ENCODE results near the gene ESD. TPM values are rescaled to one million over a fixed set of nuclear protein-coding genes. Genes with fewer than 3 reads are reported as not detected.

The ESD gene
- total and polyA plus RNA-seq, 2 donors (not counting 3 experiments of a cell fraction or from before 2014, with no cell fraction given), result 45.3 to 81.1 TPM

DNA sequence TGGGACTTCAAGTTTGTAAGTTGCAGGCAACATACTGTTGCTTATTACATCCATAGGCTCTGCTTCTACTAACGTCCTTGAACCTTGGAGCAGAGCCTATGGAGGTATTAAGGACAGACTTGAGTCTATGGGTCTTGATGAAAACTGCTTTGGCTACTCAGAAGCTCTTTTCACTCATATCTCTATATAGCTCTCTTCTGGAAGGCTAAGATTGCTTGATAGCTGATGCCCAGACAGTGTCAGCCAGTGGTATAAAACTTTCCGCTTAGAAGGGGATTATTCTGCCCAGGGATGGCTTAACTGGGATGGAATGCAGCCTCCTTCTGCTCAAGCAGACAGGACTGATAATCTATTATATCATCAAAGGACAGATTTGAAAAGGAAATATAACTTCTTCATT, 25.6 kb upstream of the ESD start:
- H3K9me3 ChIP-seq (replicated peaks; ENCODE audit: control insufficient read depth, insufficient read depth, low read length), result no peaks in the 10 kb centered on the region
- DNase-seq (ENCODE audit: low read depth, low spot score) (no peak), FAIRE-seq (no peak)
- H3K27ac ChIP-seq (ENCODE audit: insufficient read depth, low read depth, low read length), result no peak overlapping the region
- H3K79me2 ChIP-seq (ENCODE audit: control insufficient read depth, insufficient read depth, low read length), result no peaks in the 10 kb centered on the region
- H3K9ac ChIP-seq (replicated peaks; ENCODE audit: extremely low read depth, insufficient read depth, low read length), result no peak overlapping the region
- no peaks in the 10 kb centered on the region for H3K9me1 ChIP-seq (replicated peaks; ENCODE audit: control insufficient read depth, extremely low read depth, insufficient read depth, low read length)
- intact Hi-C loops (cut with micrococcal nuclease) (no loop called here), dilution Hi-C loops (cut with MboI; ENCODE audit: extremely low pct_ligation_motif_present, low sequenced_read_pairs) (no loop called here)
- H3K36me3 ChIP-seq (ENCODE audit: control insufficient read depth in 2 of 2, extremely low read depth in 1 of 2, insufficient read depth in 2 of 2, low read length in 2 of 2), result no peaks in the 10 kb centered on the region
- TF ChIP-seq GATA2 (IDR thresholded peaks at IDR 0.05; ENCODE audit: insufficient read depth, insufficient read length, low read depth, low read length) (no peak), MYC (IDR thresholded peaks at IDR 0.05; ENCODE audit: low read depth, low read length) (no peak), POLR2AphosphoS5 (IDR thresholded peaks at IDR 0.05; ENCODE audit: insufficient read depth, low read depth, low read length) (no peak), POLR2A (IDR thresholded peaks at IDR 0.05; ENCODE audit: low read depth, low read length) (no peak), FOS (IDR thresholded peaks at IDR 0.05; ENCODE audit: borderline replicate concordance, insufficient read depth, low read length) (no peak), JUN (IDR thresholded peaks at IDR 0.05; ENCODE audit: borderline replicate concordance, insufficient read depth, insufficient read length, low read depth) (no peak), EZH2 (IDR thresholded peaks at IDR 0.05; ENCODE audit: borderline replicate concordance, low read depth, low read length, severe bottlenecking) (no peak)
- TF ChIP-seq, protein P1, sequence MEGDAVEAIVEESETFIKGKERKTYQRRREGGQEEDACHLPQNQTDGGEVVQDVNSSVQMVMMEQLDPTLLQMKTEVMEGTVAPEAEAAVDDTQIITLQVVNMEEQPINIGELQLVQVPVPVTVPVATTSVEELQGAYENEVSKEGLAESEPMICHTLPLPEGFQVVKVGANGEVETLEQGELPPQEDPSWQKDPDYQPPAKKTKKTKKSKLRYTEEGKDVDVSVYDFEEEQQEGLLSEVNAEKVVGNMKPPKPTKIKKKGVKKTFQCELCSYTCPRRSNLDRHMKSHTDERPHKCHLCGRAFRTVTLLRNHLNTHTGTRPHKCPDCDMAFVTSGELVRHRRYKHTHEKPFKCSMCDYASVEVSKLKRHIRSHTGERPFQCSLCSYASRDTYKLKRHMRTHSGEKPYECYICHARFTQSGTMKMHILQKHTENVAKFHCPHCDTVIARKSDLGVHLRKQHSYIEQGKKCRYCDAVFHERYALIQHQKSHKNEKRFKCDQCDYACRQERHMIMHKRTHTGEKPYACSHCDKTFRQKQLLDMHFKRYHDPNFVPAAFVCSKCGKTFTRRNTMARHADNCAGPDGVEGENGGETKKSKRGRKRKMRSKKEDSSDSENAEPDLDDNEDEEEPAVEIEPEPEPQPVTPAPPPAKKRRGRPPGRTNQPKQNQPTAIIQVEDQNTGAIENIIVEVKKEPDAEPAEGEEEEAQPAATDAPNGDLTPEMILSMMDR (IDR thresholded peaks at IDR 0.05; ENCODE audit: extremely low read depth in 1 of 2, insufficient read depth in 1 of 2, low read depth in 1 of 2, low read length in 2 of 2), result no peak
- TF ChIP-seq, protein P2, sequence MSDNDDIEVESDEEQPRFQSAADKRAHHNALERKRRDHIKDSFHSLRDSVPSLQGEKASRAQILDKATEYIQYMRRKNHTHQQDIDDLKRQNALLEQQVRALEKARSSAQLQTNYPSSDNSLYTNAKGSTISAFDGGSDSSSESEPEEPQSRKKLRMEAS (IDR thresholded peaks at IDR 0.05; ENCODE audit: insufficient read depth, insufficient read length), result no peak
- no peak overlapping the region for H3K4me2 ChIP-seq (ENCODE audit: insufficient read depth, low read length)
- BruUV-seq (replicated peaks), result no TSS peak
- ChIA-PET POLR2A (no interaction called here), CTCF (interaction anchor here (1.3 kb wide), 1 partner anchor 9 kb away, joined by 8 read pairs; no protein-coding TSS in a partner anchor)
- H3K4me1 ChIP-seq (ENCODE audit: control insufficient read depth, extremely low read depth, insufficient read depth, low read length), result no peaks in the 10 kb centered on the region
- H3K4me3 ChIP-seq (replicated peaks in 1 of 3; ENCODE audit: insufficient read depth in 1 of 3, low read depth in 1 of 3, low read length in 3 of 3), result no peak overlapping the region
- no peaks in the 10 kb centered on the region for H4K20me1 ChIP-seq (replicated peaks; ENCODE audit: control insufficient read depth, extremely low read depth, insufficient read depth, low read length)
- peaks cover 0 to 9% of the 10 kb centered on the region in 2 experiments for H3K27me3 ChIP-seq (ENCODE audit: control insufficient read depth in 2 of 2, insufficient read depth in 2 of 2, low read length in 2 of 2)
- no peak overlapping the region for H2AFZ ChIP-seq (ENCODE audit: low read depth, low read length)

Data from endothelial cell of umbilical vein (primary cell).